HEK293 (cell line): ENCODE data around the gene ASB4.
"Not testable (repeated sequence)": the region's sequence is repeated elsewhere in the genome, so short reads cannot be mapped to it uniquely, and the experiment has no call there.

ENCODE experiments used
- CTCF ChIA-PET: fragments of 350-600 bp; formaldehyde crosslinking; extraction: SDS; loops from one replicate; lab custom pipeline; 2021; ENCODE audit warnings: antibody characterized with exemption; lab: Yijun Ruan, JAX
- POLR2A ChIA-PET: fragments of 300-600 bp; formaldehyde crosslinking; extraction: SDS; loops from one replicate; lab custom pipeline; 2020; ENCODE audit warnings: antibody characterized with exemption, inconsistent platforms; lab: Yijun Ruan, JAX
- H3K27ac ChIP-seq: fragments of 200-500 bp; sonication (Bioruptor generic); 2 replicates; pipeline ENCODE4 v1.5.1; 2014; ENCODE audit warnings: low read depth, low read length, control low read depth, inconsistent platforms; ENCODE audit errors: extremely low read depth
- H3K36me3 ChIP-seq, 2 experiments: fragments of 200-500 bp in 1 of 2; sonication (Bioruptor generic) in 1 of 2; 1 replicate in 1 of 2; 2 replicates in 1 of 2; pipeline ENCODE4 v1.5.1; 2014 to 2017; ENCODE audit warnings: inconsistent platforms in 2 of 2, low read length in 2 of 2; ENCODE audit not compliant: control insufficient read depth in 2 of 2, insufficient read depth in 1 of 2
- H3K4me1 ChIP-seq: fragments of 200-500 bp; sonication (Bioruptor generic); 2 replicates; pipeline ENCODE4 v1.5.1; 2014; ENCODE audit warnings: mild to moderate bottlenecking, low read length, inconsistent platforms; ENCODE audit not compliant: control insufficient read depth, insufficient read depth
- H3K4me3 ChIP-seq: 2 replicates; pipeline ENCODE4 v1.5.1; 2011; ENCODE audit warnings: low read depth, mild to moderate bottlenecking, control low read depth, low read length, moderate library complexity
- H3K9me3 ChIP-seq: fragments of 200-500 bp; sonication (Bioruptor generic); 2 replicates; pipeline ENCODE4 v1.5.1; 2014; ENCODE audit warnings: low read depth, low read length, inconsistent platforms; ENCODE audit not compliant: control insufficient read depth, insufficient read depth
- BCL11B ChIP-seq: fragments of 450-650 bp; formaldehyde crosslinking; IDR thresholded peaks from 2 replicates; pipeline ENCODE4 v1.5.1; 2016; ENCODE audit warnings: low read depth, missing biosample characterization, missing genetic modification characterization
- GLIS2 ChIP-seq: fragments of 450-650 bp; formaldehyde crosslinking; IDR thresholded peaks from 2 replicates; pipeline ENCODE4 v1.5.1; 2016; ENCODE audit warnings: missing biosample characterization, missing genetic modification characterization
- HOXD13 ChIP-seq: sonication (generic); formaldehyde crosslinking; IDR thresholded peaks from 2 replicates; pipeline ENCODE4 v1.8.0; 2022; ENCODE audit warnings: missing genetic modification reagents, borderline replicate concordance
- OSR2 ChIP-seq: fragments of 450-650 bp; formaldehyde crosslinking; IDR thresholded peaks from 2 replicates; pipeline ENCODE4 v1.5.1; 2016; ENCODE audit warnings: missing biosample characterization, missing genetic modification characterization
- OVOL3 ChIP-seq: fragments of 450-650 bp; formaldehyde crosslinking; IDR thresholded peaks from 2 replicates; pipeline ENCODE4 v1.5.1; 2016; ENCODE audit warnings: missing biosample characterization, missing genetic modification characterization
- SP7 ChIP-seq: fragments of 450-650 bp; formaldehyde crosslinking; IDR thresholded peaks from 2 replicates; pipeline ENCODE4 v1.5.1; 2016; ENCODE audit warnings: missing biosample characterization, missing genetic modification characterization
- WT1 ChIP-seq: fragments of 450-650 bp; formaldehyde crosslinking; IDR thresholded peaks from 2 replicates; pipeline ENCODE4 v1.5.1; 2016; ENCODE audit warnings: missing biosample characterization, missing genetic modification characterization
- ZBTB20 ChIP-seq: fragments of 450-650 bp; formaldehyde crosslinking; IDR thresholded peaks from 2 replicates; pipeline ENCODE4 v1.5.1; 2016; ENCODE audit warnings: missing biosample characterization, missing genetic modification characterization
- ZNF24 ChIP-seq: fragments of 450-650 bp; formaldehyde crosslinking; IDR thresholded peaks from 2 replicates; pipeline ENCODE4 v1.5.1; 2016; ENCODE audit warnings: missing biosample characterization, missing genetic modification characterization
- ZNF280D ChIP-seq: fragments of 450-650 bp; formaldehyde crosslinking; IDR thresholded peaks from 2 replicates; pipeline ENCODE4 v1.5.1; 2016; ENCODE audit warnings: missing biosample characterization, missing genetic modification characterization
- ZNF324 ChIP-seq: fragments of 450-650 bp; formaldehyde crosslinking; IDR thresholded peaks from 2 replicates; pipeline ENCODE4 v1.5.1; 2016; ENCODE audit warnings: missing biosample characterization, missing genetic modification characterization
- ZNF426 ChIP-seq: fragments of 450-650 bp; formaldehyde crosslinking; IDR thresholded peaks from 2 replicates; pipeline ENCODE4 v1.5.1; 2017; ENCODE audit warnings: missing biosample characterization, missing genetic modification characterization, mild to moderate bottlenecking, inconsistent platforms, moderate library complexity
- ZNF549 ChIP-seq: fragments of 450-650 bp; IDR thresholded peaks from 2 replicates; pipeline ENCODE4 v1.5.1; 2018; ENCODE audit warnings: missing biosample characterization, missing genetic modification characterization, mild to moderate bottlenecking, inconsistent platforms, moderate library complexity
- ZNF585B ChIP-seq: fragments of 450-650 bp; formaldehyde crosslinking; IDR thresholded peaks from 2 replicates; pipeline ENCODE4 v1.5.1; 2016; ENCODE audit warnings: missing biosample characterization, missing genetic modification characterization
- ZNF701 ChIP-seq: fragments of 450-650 bp; formaldehyde crosslinking; IDR thresholded peaks from 2 replicates; pipeline ENCODE4 v1.5.1; 2016; ENCODE audit warnings: missing biosample characterization, missing genetic modification characterization
- ZNF830 ChIP-seq: fragments of 450-650 bp; IDR thresholded peaks from 2 replicates; pipeline ENCODE4 v1.5.0; 2018; ENCODE audit warnings: missing biosample characterization, missing genetic modification characterization, low read depth, mild to moderate bottlenecking, moderate library complexity

The ASB4 gene

GRCh38 chr7:95501261-95501832 is 15.6 kb downstream of the ASB4 start:
- CTCF ChIA-PET = interaction anchor here (1.2 to 4.9 kb wide), 2 partner anchors 9 to 10 kb away, joined by 4 to 29 read pairs; no protein-coding TSS in a partner anchor
- POLR2A ChIA-PET = no interaction called here
- 0 out of 2 replicates have a peak, but pooled peaks cover 4% of the 10 kb centered on the region for H3K4me1 ChIP-seq
- H3K9me3 ChIP-seq = no peaks in the 10 kb centered on the region
- no peaks in the 10 kb centered on the region for H3K36me3 ChIP-seq
- TF ChIP-seq ZNF280D (tag by site-specific recombination) (no peak), WT1 (peak; percentile 76)
- no peak overlapping the region for H3K4me3 ChIP-seq
- no peak overlapping the region for H3K27ac ChIP-seq

- TF ChIP-seq ZNF701 (no peak), ZNF549 (tag by site-specific recombination) (no peak), ZNF426 (tag by site-specific recombination) (no peak), ZNF585B (tag by site-specific recombination) (no peak), SP7 (no peak), ZNF830 (tag by site-specific recombination) (no peak), GLIS2 (tag by site-specific recombination) (no peak), OVOL3 (tag by site-specific recombination) (no peak), ZNF24 (tag by site-specific recombination) (no peak)
- no peak overlapping the region for H3K27ac ChIP-seq
- no peaks in the 10 kb centered on the region for H3K9me3 ChIP-seq
- H3K36me3 ChIP-seq = no peaks in the 10 kb centered on the region
- 0 out of 2 replicates have a peak, but pooled peaks cover 4% of the 10 kb centered on the region for H3K4me1 ChIP-seq
- POLR2A ChIA-PET = no interaction called here
- no peak overlapping the region for H3K4me3 ChIP-seq
- CTCF ChIA-PET = interaction anchor here (1.2 to 4.9 kb wide), 3 partner anchors 9 to 185 kb away, joined by 4 to 29 read pairs (median 5); no protein-coding TSS in a partner anchor
Observed at GRCh38 chr7:95502403-95502802, 16.7 kb downstream of the ASB4 start.

DNA sequence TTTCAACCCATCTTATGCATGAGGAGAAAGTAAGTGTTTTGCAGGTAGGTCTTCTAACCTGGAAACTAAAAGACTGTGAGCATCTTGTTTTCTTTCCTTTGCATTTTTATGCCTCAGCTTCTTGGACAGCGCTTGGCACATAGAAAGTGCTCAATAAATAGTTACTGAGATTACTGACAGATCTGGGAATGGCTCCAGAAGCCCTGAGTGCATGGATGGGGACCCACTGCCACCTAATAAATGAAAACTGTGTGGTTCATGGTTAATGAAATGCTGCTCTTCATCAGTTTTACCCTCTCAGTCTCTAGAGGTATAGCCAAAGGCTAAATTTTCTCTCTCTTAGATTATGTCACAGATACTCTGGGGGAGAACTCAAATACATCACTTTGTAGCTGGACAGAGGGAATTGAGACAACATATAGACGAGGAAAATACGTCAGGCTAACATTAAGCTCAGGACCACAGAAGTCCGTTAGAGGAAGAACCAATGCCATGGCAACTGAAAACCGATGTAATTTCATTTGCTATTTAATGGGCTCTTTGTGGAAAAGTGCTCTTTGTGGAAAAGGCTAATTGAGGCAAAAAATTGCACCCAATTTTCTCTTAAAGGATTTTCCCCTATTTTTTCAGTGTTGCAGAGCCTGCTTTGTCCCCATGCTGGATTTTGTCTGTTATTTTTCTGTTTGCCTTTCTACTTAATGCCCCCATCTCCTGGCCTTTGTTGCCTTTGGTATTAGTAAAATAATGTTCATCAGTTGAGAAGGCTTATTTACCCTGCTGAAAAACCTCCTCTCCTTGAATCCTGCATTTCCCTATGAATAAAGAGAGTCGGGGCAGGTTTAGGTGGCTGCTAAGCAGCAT is 17.8 kb downstream of the ASB4 start:
- POLR2A ChIA-PET = no interaction called here
- CTCF ChIA-PET = interaction anchor here (0.8 to 4.9 kb wide), 3 partner anchors 8 to 184 kb away, joined by 3 to 29 read pairs (median 5); no protein-coding TSS in a partner anchor
- H3K27ac ChIP-seq = no peak overlapping the region

DNA sequence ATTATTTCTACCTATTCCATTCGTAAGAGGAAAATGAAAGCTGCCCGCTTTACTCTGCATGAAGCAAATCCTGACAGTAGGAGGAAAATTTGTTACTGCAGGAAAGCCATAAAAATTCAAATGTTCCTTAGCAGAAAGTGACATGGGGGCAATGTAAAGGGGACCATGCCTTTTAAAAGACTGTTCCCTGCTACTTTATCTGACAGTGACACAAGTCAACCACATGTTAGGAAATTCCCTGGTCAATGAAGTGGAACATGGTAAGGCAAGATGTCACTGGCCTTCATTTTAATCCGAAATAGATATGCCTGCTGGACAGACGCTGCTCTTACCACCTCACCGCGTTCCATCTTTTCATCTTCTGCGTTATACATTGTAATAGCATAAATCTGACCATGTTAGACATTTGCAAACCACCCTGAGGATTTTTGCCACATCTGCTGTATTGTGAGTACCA is 18.4 kb downstream of the ASB4 start:
- POLR2A ChIA-PET, H3K9me3 ChIP-seq, H3K4me1 ChIP-seq, H3K4me3 ChIP-seq, H3K36me3 ChIP-seq, H3K27ac ChIP-seq: not testable (repeated sequence)
- CTCF ChIA-PET = interaction anchor here (1.8 to 4.9 kb wide), 2 partner anchors 7 to 183 kb away, joined by 5 to 29 read pairs; no protein-coding TSS in a partner anchor

More for the DNA sequence above, 17.8 kb downstream of the ASB4 start:
- Histone ChIP-seq H3K4me1 (0 out of 2 replicates have a peak, but pooled peaks cover 4% of the 10 kb centered on the region), H3K4me3 (no peak overlapping the region), H3K36me3 (no peaks in the 10 kb centered on the region), H3K9me3 (no peaks in the 10 kb centered on the region)
- TF ChIP-seq ZBTB20 (no peak), HOXD13 (CRISPR knock-in tag) (no peak), BCL11B (tag by site-specific recombination) (no peak), OSR2 (tag by site-specific recombination) (no peak), ZNF324 (tag by site-specific recombination) (no peak)
